ENCODE data around the gene PRICKLE4. TPM values are rescaled to one million over a fixed set of nuclear protein-coding genes. Genes with fewer than 3 reads are reported as not detected.

Gene PRICKLE4
- total and polyA plus RNA-seq, 3 experiments from 2014 or later, result not detected

DNA sequence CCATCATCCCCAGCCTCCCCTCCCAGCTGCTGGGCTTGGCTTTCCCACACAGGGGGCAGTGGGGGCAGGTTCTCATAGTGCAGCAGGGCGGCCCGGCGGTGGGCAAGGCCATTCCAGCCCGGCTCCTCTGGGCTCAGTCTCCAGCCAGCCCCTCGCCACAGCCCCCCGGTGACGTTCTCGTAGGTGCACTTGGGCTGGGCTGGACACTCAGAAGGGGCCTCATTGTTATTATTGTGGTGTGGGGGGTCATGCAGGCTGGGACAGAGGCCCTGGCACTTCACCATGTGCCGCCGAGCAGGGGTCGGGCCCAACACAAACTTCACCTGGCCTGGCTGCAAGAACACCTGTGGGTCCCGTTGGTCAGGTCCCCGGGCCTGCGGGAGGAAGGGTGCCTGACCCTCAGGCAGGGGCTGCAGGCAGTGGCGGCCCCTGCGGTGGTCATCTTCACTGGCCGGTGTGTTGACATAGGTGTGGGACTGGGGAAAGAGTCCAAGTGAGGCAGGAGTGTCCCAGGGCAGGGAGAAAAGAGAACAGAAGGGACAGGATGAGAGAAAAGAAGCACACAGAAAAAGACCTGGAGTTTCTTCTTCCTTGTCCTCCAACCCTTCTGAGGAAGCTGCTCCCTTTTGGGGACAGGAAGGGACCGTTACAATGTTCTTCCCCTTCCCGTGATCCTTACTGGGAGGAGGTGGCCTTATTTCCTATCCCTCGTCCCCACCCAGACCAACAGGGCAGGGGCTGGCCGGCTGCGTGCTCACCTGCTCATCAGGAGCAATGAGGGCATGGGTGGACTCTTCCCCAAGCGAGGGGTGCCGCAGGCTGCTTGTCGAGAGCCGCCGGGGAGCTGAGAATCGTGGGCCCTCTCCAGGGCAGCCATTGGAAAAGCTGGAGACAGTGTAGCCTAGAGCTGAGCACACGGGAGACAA, 9.3 kb upstream of the PRICKLE4 start:
- Histone ChIP-seq H3K4me1 (ENCODE audit: insufficient read depth, low read length) (peaks cover 4% of the 10 kb centered on the region), H3K4me3 (ENCODE audit: low read length) (no peak overlapping the region), H3K27ac (ENCODE audit: low read depth, low read length) (no peak overlapping the region), H3K27me3 (ENCODE audit: insufficient read depth, low read length, poor library complexity, severe bottlenecking) (no peaks in the 10 kb centered on the region), H3K36me3 (ENCODE audit: insufficient read depth, low read length) (peaks cover 30% of the 10 kb centered on the region), H3K9me3 (ENCODE audit: low read length) (no peaks in the 10 kb centered on the region)
- H3K27me3 Mint-ChIP-seq, result no peaks in the 10 kb centered on the region
- H3K27ac Mint-ChIP-seq, result no peak overlapping the region
- POLR2A ChIA-PET, result interaction anchor here (0.5 kb wide), 1 partner anchor 10 kb away, joined by 3 read pairs; no protein-coding TSS in a partner anchor
- H3K36me3 Mint-ChIP-seq, result peaks cover 7 to 54% (median 11%) of the 10 kb centered on the region in 3 donors
- H3K4me1 Mint-ChIP-seq, result peaks cover 0 to 5% (median 0%) of the 10 kb centered on the region in 3 donors
- H3K9me3 Mint-ChIP-seq, result no peaks in the 10 kb centered on the region
- no peak for DNase-seq
- CTCF ChIA-PET, result no interaction called here
- no peak overlapping the region for H3K4me3 Mint-ChIP-seq

DNA sequence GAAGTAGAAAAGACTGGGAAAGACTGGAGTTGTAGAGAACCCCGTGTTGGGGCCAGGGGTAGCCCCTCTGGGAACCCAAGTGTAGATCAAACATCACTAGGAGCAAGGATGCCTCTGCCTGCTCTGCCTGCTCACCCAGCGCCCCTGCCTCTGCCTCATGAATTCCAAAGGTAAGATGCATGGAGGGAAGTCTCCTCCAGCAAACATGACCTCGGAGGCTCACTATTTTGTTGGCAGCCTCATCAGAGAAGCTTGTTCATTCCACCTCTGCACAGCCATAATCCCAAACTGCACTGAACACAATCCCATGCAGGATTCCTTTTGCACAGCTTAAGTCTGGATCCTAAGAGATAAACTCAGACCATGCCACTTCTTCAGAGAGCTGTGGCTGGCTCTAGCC, 5.7 kb upstream of the PRICKLE4 start:
- no peaks in the 10 kb centered on the region for H3K9me3 Mint-ChIP-seq
- peaks cover 0 to under 1% of the 10 kb centered on the region in 2 donors for H3K27me3 Mint-ChIP-seq
- DNase-seq, result no peak
- peaks cover 7 to 60% (median 15%) of the 10 kb centered on the region in 3 donors for H3K36me3 Mint-ChIP-seq
- peaks cover 7 to 15% (median 12%) of the 10 kb centered on the region in 3 donors for H3K4me1 Mint-ChIP-seq
- H3K27ac ChIP-seq (ENCODE audit: low read depth, low read length), result no peak overlapping the region
- ChIA-PET CTCF (interaction anchor here (1.4 kb wide), 1 partner anchor 11 kb away, joined by 3 read pairs; no protein-coding TSS in a partner anchor), POLR2A (no interaction called here)
- no peak overlapping the region for H3K27ac Mint-ChIP-seq
- no peaks in the 10 kb centered on the region for H3K27me3 ChIP-seq (ENCODE audit: insufficient read depth, low read length, poor library complexity, severe bottlenecking)
- H3K4me3 Mint-ChIP-seq, result no peak overlapping the region
- peaks cover 30% of the 10 kb centered on the region for H3K36me3 ChIP-seq (ENCODE audit: insufficient read depth, low read length)
- H3K4me3 ChIP-seq (ENCODE audit: low read length), result no peak overlapping the region
- H3K9me3 ChIP-seq (ENCODE audit: low read length), result no peaks in the 10 kb centered on the region
- H3K4me1 ChIP-seq (ENCODE audit: insufficient read depth, low read length), result peaks cover 7% of the 10 kb centered on the region

DNA sequence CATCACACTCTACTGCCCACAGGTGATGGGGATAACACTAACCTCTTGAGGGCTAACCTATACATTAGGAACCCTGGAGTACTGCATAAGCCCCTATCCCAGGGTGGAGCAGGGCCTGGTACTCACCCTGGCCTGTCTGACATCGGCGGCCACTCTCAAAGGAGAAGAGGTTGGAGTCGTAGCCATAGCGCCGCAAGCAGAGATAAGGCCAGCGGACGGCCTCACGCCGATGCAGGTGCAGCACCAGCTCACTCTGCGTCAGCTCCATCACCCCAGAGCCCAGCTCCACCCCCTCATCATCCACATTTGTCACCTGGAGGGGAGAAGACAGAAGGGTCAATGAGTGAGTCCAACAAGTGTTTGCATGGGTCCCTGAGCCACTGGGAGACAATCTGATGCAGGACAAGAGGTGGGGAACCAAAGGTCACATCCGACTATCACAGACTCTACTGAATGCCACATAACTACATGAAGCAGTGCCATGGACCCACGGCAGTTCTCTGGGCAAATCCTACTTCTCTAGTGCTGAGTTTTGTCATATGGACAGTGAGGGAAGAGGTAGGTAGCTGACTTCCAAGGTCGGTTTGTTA, 5.2 kb upstream of the PRICKLE4 start:
- ChIA-PET POLR2A (no interaction called here), CTCF (interaction anchor here (1.4 to 2.0 kb wide), 2 partner anchors 9 to 10 kb away, joined by 3 to 4 read pairs; no protein-coding TSS in a partner anchor)
- Histone ChIP-seq H3K4me1 (ENCODE audit: insufficient read depth, low read length) (peaks cover 7% of the 10 kb centered on the region), H3K27ac (ENCODE audit: low read depth, low read length) (no peak overlapping the region), H3K36me3 (ENCODE audit: insufficient read depth, low read length) (peaks cover 30% of the 10 kb centered on the region), H3K9me3 (ENCODE audit: low read length) (no peaks in the 10 kb centered on the region), H3K4me3 (ENCODE audit: low read length) (no peak overlapping the region), H3K27me3 (ENCODE audit: insufficient read depth, low read length, poor library complexity, severe bottlenecking) (no peaks in the 10 kb centered on the region)
- peaks cover 7 to 21% (median 14%) of the 10 kb centered on the region in 3 donors for H3K4me1 Mint-ChIP-seq
- H3K27ac Mint-ChIP-seq, result peak overlapping the region in 1 of 8 donors; percentile 26
- DNase-seq, result no peak
- H3K9me3 Mint-ChIP-seq, result no peaks in the 10 kb centered on the region
- H3K27me3 Mint-ChIP-seq, result peaks cover 0 to 2% of the 10 kb centered on the region in 2 donors
- H3K36me3 Mint-ChIP-seq, result peaks cover 7 to 55% (median 15%) of the 10 kb centered on the region in 3 donors
- peak overlapping the region in 1 of 7 donors; percentile 48 for H3K4me3 Mint-ChIP-seq

DNA sequence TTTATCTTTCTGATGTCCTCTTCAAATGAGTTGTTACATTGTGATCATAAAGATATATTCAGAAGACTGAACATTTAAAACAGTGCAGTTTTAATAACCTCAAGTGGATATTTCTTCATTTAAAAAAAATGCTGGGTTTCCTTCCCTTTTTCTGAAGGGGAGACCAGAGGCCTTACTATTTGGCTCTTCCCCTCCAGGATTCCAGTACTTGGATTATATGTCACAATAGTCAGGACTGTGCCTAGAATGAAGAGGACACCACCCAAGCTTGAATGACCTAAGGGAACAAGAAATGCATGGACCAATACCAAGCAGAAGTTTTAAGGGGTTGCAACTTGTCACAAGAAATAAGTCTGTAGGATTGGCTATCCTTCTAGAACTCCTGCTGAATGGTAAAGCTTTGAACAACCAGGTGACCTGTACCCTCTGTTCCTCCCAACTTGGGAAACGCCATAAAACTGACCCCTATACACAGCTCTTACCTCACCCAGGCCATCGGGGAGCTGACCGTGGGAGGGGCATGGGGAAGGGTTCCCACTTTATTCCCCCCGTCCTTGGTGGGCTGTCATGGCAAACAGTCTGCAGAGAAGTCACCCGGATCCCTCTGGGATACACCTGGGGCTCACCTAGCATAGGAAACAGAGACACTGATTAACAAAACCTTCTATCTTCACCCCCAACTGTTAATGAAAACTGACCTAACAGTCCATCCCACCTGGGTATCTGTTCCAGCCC, 2.9 kb upstream of the PRICKLE4 start:
- Mint-ChIP-seq H3K27ac (peak overlapping the region in 2 of 8 donors; percentile 77 to 80), H3K27me3 (peaks cover 5 to 7% of the 10 kb centered on the region in 2 donors), H3K4me3 (peak overlapping the region in 3 of 7 donors; percentile 52 to 92 (median 59)), H3K36me3 (peaks cover 0 to 36% (median 10%) of the 10 kb centered on the region in 3 donors), H3K9me3 (no peaks in the 10 kb centered on the region), H3K4me1 (peaks cover 18 to 31% (median 19%) of the 10 kb centered on the region in 3 donors)
- Histone ChIP-seq H3K27ac (ENCODE audit: low read depth, low read length) (no peak overlapping the region), H3K27me3 (ENCODE audit: insufficient read depth, low read length, poor library complexity, severe bottlenecking) (no peaks in the 10 kb centered on the region), H3K36me3 (ENCODE audit: insufficient read depth, low read length) (peaks cover 18% of the 10 kb centered on the region), H3K4me3 (ENCODE audit: low read length) (no peak overlapping the region), H3K4me1 (ENCODE audit: insufficient read depth, low read length) (peaks cover 13% of the 10 kb centered on the region), H3K9me3 (ENCODE audit: low read length) (no peaks in the 10 kb centered on the region)
- DNase-seq, result no peak
- POLR2A ChIA-PET, result interaction anchor here (2.7 kb wide), 1 partner anchor 9 kb away, joined by 13 read pairs; the partner anchor contains the start of gene TOMM6
- CTCF ChIA-PET, result interaction anchor here (0.9 to 1.8 kb wide), 4 partner anchors 9 to 437 kb away, joined by 3 to 14 read pairs (median 6); partner anchors contain the start of gene TOMM6

DNA sequence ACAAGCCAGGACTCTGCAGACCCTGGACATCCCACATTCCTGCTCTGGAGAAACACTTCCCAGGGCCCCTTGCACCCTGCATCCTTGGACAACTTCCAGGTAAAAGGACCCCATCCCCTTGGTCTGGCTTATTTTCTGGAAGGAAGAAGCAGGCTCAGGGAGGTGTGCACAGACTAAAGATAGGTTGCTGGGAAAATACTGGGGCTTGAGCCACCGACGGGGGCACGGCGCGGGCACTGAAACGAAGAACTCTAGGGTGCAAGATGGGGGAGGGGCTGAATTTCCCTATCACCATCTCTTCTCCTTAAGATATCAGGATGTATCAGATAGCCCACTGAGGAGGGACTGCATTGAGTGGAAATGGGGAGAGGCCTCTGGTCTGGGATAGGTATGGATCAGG, 1.7 kb upstream of the PRICKLE4 start:
- Mint-ChIP-seq H3K36me3 (peaks cover 0 to 30% (median 10%) of the 10 kb centered on the region in 3 donors), H3K27ac (peak overlapping the region in 4 of 8 donors; percentile 64 to 89 (median 81)), H3K27me3 (peaks cover 5 to 7% of the 10 kb centered on the region in 2 donors), H3K4me1 (peaks cover 18 to 31% (median 19%) of the 10 kb centered on the region in 3 donors), H3K9me3 (no peaks in the 10 kb centered on the region), H3K4me3 (peak overlapping the region; percentile 75 to 92 (median 88))
- ChIA-PET CTCF (interaction anchor here (0.9 to 1.2 kb wide), 2 partner anchors 8 to 325 kb away, joined by 3 to 8 read pairs; partner anchors contain the start of gene TOMM6), POLR2A (interaction anchor here (2.7 kb wide), 1 partner anchor 8 kb away, joined by 13 read pairs; the partner anchor contains the start of gene TOMM6)
- DNase-seq, result no peak
- Histone ChIP-seq H3K27ac (ENCODE audit: low read depth, low read length) (peak overlapping the region; percentile 25), H3K27me3 (ENCODE audit: insufficient read depth, low read length, poor library complexity, severe bottlenecking) (no peaks in the 10 kb centered on the region), H3K4me3 (ENCODE audit: low read length) (peak overlapping the region; percentile 55), H3K9me3 (ENCODE audit: low read length) (no peaks in the 10 kb centered on the region), H3K4me1 (ENCODE audit: insufficient read depth, low read length) (peaks cover 13% of the 10 kb centered on the region), H3K36me3 (ENCODE audit: insufficient read depth, low read length) (peaks cover 17% of the 10 kb centered on the region)

DNA sequence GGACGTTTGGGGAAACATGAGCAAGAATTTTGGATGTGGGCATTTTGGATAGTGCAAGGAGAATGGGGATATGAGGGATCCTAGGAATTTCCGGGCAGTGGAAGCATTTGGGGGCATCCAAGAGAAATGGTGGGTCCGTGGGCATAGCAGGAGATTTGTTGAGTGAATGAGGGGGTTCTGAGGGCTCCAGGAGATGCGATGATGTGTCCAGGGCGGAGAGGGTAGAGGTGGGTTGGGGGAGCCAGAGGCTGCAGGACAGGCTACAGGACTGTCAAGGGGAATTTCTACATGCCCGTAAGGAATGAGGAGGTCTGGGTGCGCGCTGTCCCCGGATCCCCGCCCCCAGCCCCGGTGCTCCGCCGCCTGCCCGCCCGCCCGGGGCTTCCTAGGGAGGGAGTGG, 1.2 kb upstream of the PRICKLE4 start:
- ChIA-PET POLR2A (no interaction called here), CTCF (interaction anchor here (1.0 to 11.2 kb wide), 3 partner anchors 96 to 438 kb away, joined by 3 to 175 read pairs (median 3); partner anchors contain the start of gene TAF8)
- H3K9me3 ChIP-seq (ENCODE audit: low read length), result no peaks in the 10 kb centered on the region
- peak overlapping the region; percentile 25 for H3K27ac ChIP-seq (ENCODE audit: low read depth, low read length)
- DNase-seq, result no peak
- Mint-ChIP-seq H3K4me3 (peak overlapping the region; percentile 76 to 92 (median 88)), H3K9me3 (no peaks in the 10 kb centered on the region), H3K4me1 (peaks cover 18 to 33% (median 19%) of the 10 kb centered on the region in 3 donors), H3K27me3 (peaks cover 5 to 7% of the 10 kb centered on the region in 2 donors), H3K27ac (peak overlapping the region in 7 of 8 donors; percentile 45 to 89 (median 77)), H3K36me3 (peaks cover 0 to 27% (median 7%) of the 10 kb centered on the region in 3 donors)
- H3K36me3 ChIP-seq (ENCODE audit: insufficient read depth, low read length), result peaks cover 15% of the 10 kb centered on the region
- peak overlapping the region; percentile 55 for H3K4me3 ChIP-seq (ENCODE audit: low read length)
- peaks cover 13% of the 10 kb centered on the region for H3K4me1 ChIP-seq (ENCODE audit: insufficient read depth, low read length)
- H3K27me3 ChIP-seq (ENCODE audit: insufficient read depth, low read length, poor library complexity, severe bottlenecking), result no peaks in the 10 kb centered on the region
